GM18873 (cell line): ENCODE measurements around the gene BMPER.
"Not testable (repeated sequence)": the region's sequence is repeated elsewhere in the genome, so short reads cannot be mapped to it uniquely, and the experiment has no call there.

Experiments
- ATAC-seq: cut with Tn5 transposase; IDR thresholded peaks from one replicate; pipeline ENCODE4 v1.9.1; 2021; ENCODE audit warnings: mild to moderate bottlenecking, moderate library complexity, moderate number of reproducible peaks; ENCODE audit not compliant: unreplicated experiment, low FRiP score

Gene BMPER

GRCh38 chr7:34160261-34160752, 255.0 kb downstream of the BMPER start:
- ATAC-seq: no peak

- no peak for ATAC-seq
Measured at GRCh38 chr7:34162027-34162565, 256.8 kb downstream of the BMPER start.

GRCh38 chr7:34162677-34163076, 257.3 kb downstream of the BMPER start:
- ATAC-seq: no peak

GRCh38 chr7:34163956-34164355, 258.6 kb downstream of the BMPER start:
- no peak for ATAC-seq

GRCh38 chr7:34165466-34165865, 260.1 kb downstream of the BMPER start:
- ATAC-seq: no peak

- ATAC-seq: no peak
Measured at GRCh38 chr7:34165927-34166550, 260.7 kb downstream of the BMPER start.

GRCh38 chr7:34168013-34168412, 262.7 kb downstream of the BMPER start:
- no peak for ATAC-seq

GRCh38 chr7:34174688-34175616, 269.6 kb downstream of the BMPER start:
- ATAC-seq: not testable (repeated sequence)

- no peak for ATAC-seq
Measured at GRCh38 chr7:34175837-34176236, 270.5 kb downstream of the BMPER start.

- ATAC-seq: no peak
Measured at GRCh38 chr7:34177476-34177875, 272.1 kb downstream of the BMPER start.

- ATAC-seq: no peak
Measured at GRCh38 chr7:34181271-34181958, 276.1 kb downstream of the BMPER start.

GRCh38 chr7:34184466-34184865, 279.1 kb downstream of the BMPER start:
- ATAC-seq: no peak

- no peak for ATAC-seq
Measured at GRCh38 chr7:34187798-34188307, 282.5 kb downstream of the BMPER start.

- ATAC-seq: no peak
Measured at GRCh38 chr7:34189031-34189430, 283.7 kb downstream of the BMPER start.

GRCh38 chr7:34190299-34190698, 285.0 kb downstream of the BMPER start:
- ATAC-seq: no peak

GRCh38 chr7:34191162-34191561, 285.8 kb downstream of the BMPER start:
- no peak for ATAC-seq

GRCh38 chr7:34191771-34192479, 286.6 kb downstream of the BMPER start:
- no peak for ATAC-seq

GRCh38 chr7:34192906-34193305, 287.6 kb downstream of the BMPER start:
- no peak for ATAC-seq

- ATAC-seq: no peak
Measured at GRCh38 chr7:34198231-34198641, 292.9 kb downstream of the BMPER start.
